ENCODE data around the gene SLC9A9.

- TF ChIP-seq ZFP30 (CRISPR knock-in tag; IDR thresholded peaks at IDR 0.05) (no peak), ZNF8 (CRISPR knock-in tag; IDR thresholded peaks at IDR 0.05) (no peak), PATZ1 (CRISPR knock-in tag; IDR thresholded peaks at IDR 0.05; ENCODE audit: borderline replicate concordance) (no peak), ISL1 (CRISPR knock-in tag; IDR thresholded peaks at IDR 0.05) (no peak), ZC3H10 (CRISPR knock-in tag; IDR thresholded peaks at IDR 0.05) (no peak), GLIS3 (CRISPR knock-in tag; IDR thresholded peaks at IDR 0.05) (no peak)
Observed at GRCh38 chr3:143389388-143389787, 458.9 kb downstream of the SLC9A9 start.
